Measurements from ENCODE around the gene ZNF205. TPM values are rescaled to one million over a fixed set of nuclear protein-coding genes. Genes with fewer than 3 reads are reported as not detected.

Gene ZNF205
- total and polyA plus RNA-seq, 10 of the 15 experiments (the other 5 are each of a cell fraction or from before 2014, with no cell fraction given): 0.26 to 1.5 (median 0.78) TPM; not detected in 2

GRCh38 chr16:3131755-3132377 is 19.5 kb downstream of the ZNF205 start (continued):
- TF ChIP-seq SP1 (IDR thresholded peaks at IDR 0.05; ENCODE audit: low read depth, low read length) (no peak), SMC3 (IDR thresholded peaks at IDR 0.05; ENCODE audit: borderline replicate concordance, low read length) (peak; percentile 33; the same call in 1 of the 2 replicates), E4F1 (IDR thresholded peaks at IDR 0.05; ENCODE audit: borderline replicate concordance, partially characterized antibody) (no peak), MLLT1 (IDR thresholded peaks at IDR 0.05) (0 out of 2 replicates have a peak, but pooled peaks have one; percentile 28), HDAC6 (IDR thresholded peaks at IDR 0.05; ENCODE audit: unreplicated experiment) (no peak), SRF (IDR thresholded peaks at IDR 0.05; ENCODE audit: low read depth in 2 of 2, low read length in 2 of 2) (no peak), HDAC2 (IDR thresholded peaks at IDR 0.05) (no peak), ELK1 (IDR thresholded peaks at IDR 0.05; ENCODE audit: low read depth, low read length) (no peak), ZNF384 (IDR thresholded peaks at IDR 0.05; ENCODE audit: borderline replicate concordance, low read depth, low read length) (no peak), NFYB (IDR thresholded peaks at IDR 0.05; ENCODE audit: insufficient read depth, low read depth, low read length) (no peak), CEBPB (IDR thresholded peaks at IDR 0.05; ENCODE audit: borderline replicate concordance in 1 of 2, low read depth in 2 of 2, low read length in 2 of 2) (no peak), CTCF (IDR thresholded peaks at IDR 0.05 in 2 of 3, conservative IDR thresholded peaks at IDR 0.05 in 1 of 3; ENCODE audit: control insufficient read depth in 2 of 3, extremely low read depth in 1 of 3, insufficient read depth in 1 of 3, low read depth in 3 of 3, low read length in 3 of 3) (peak; percentile 60 to 76 (median 66)), EP300 (IDR thresholded peaks at IDR 0.05; ENCODE audit: borderline replicate concordance in 1 of 2, control insufficient read depth in 1 of 2, low read depth in 2 of 2, low read length in 2 of 2) (no peak)

Measured in GM12878 (cell line).